SK-N-SH (cell line): ENCODE data around the gene CCL26.
"Not testable (repeated sequence)": the region's sequence is repeated elsewhere in the genome, so short reads cannot be mapped to it uniquely, and the experiment has no call there.

Experiments used
- EZH2phosphoT487 ChIP-seq: fragments of 200-600 bp; sonication (generic); IDR thresholded peaks from 2 replicates; pipeline ENCODE4 v1.6.1; 2017; ENCODE audit warnings: low read depth, mixed run types, mild to moderate bottlenecking, antibody characterized with exemption, moderate library complexity, borderline replicate concordance
- TF ChIP-seq, protein P1 (sequence below): fragments of 200-600 bp; sonication (generic); IDR thresholded peaks from 2 replicates; pipeline ENCODE4 v1.6.1; 2017; ENCODE audit warnings: antibody characterized with exemption, mild to moderate bottlenecking, moderate library complexity
- TF ChIP-seq, protein P2 (sequence below): fragments of 150-350 bp; IDR thresholded peaks from 2 replicates; pipeline ENCODE4 v1.6.1; 2017; ENCODE audit warnings: antibody characterized with exemption, low read length, low read depth, borderline replicate concordance

DNA sequence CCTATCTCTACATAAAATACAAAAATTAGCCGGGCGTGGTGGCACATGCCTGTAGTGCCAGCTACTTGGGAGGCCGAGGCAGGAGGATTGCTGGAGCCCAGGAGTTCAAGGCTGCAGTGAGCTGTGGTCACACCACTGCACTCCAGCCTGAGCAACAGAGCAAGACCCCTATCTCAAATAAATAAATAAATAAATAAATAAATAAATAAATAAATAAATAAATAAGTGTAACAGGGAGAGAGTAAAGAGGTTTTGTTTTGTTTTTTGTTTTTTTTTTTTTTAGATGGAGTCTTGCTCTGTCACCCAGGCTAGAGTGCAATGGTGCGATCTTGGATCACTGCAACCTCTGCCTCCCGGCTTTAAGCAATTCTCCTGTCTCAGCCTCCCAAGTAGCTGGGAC lies 20.6 kb upstream of the CCL26 start:
- not testable (repeated sequence) for TF ChIP-seq EZH2phosphoT487
- TF ChIP-seq, protein P1, sequence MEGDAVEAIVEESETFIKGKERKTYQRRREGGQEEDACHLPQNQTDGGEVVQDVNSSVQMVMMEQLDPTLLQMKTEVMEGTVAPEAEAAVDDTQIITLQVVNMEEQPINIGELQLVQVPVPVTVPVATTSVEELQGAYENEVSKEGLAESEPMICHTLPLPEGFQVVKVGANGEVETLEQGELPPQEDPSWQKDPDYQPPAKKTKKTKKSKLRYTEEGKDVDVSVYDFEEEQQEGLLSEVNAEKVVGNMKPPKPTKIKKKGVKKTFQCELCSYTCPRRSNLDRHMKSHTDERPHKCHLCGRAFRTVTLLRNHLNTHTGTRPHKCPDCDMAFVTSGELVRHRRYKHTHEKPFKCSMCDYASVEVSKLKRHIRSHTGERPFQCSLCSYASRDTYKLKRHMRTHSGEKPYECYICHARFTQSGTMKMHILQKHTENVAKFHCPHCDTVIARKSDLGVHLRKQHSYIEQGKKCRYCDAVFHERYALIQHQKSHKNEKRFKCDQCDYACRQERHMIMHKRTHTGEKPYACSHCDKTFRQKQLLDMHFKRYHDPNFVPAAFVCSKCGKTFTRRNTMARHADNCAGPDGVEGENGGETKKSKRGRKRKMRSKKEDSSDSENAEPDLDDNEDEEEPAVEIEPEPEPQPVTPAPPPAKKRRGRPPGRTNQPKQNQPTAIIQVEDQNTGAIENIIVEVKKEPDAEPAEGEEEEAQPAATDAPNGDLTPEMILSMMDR = not testable (repeated sequence)
- TF ChIP-seq, protein P2, sequence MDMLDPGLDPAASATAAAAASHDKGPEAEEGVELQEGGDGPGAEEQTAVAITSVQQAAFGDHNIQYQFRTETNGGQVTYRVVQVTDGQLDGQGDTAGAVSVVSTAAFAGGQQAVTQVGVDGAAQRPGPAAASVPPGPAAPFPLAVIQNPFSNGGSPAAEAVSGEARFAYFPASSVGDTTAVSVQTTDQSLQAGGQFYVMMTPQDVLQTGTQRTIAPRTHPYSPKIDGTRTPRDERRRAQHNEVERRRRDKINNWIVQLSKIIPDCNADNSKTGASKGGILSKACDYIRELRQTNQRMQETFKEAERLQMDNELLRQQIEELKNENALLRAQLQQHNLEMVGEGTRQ = not testable (repeated sequence)
